ENCODE measurements around the gene ULK3. TPM values are rescaled to one million over a fixed set of nuclear protein-coding genes. Genes with fewer than 3 reads are reported as not detected.
A peak's percentile ranks its signal among the peaks of the same experiment; 100 is the strongest.

The ULK3 gene
- total and polyA plus RNA-seq, 2 of the 4 experiments (the other 2 are of a cell fraction) = 11.8 to 22.7 TPM

- intact Hi-C loops (cut with micrococcal nuclease) = loop anchor here (1.0 kb wide), 1 partner anchor 65 kb away; no protein-coding TSS in a partner anchor
- Histone ChIP-seq H3K79me1 (ENCODE audit: low read depth in 1 of 2, low read length in 2 of 2) (no peaks in the 10 kb centered on the region), H2AFZ (replicated peaks; ENCODE audit: low read length, poor library complexity) (no peak overlapping the region), H3K56ac (ENCODE audit: extremely low read depth, insufficient read depth, low read length) (no peak overlapping the region), H3K36me3 (ENCODE audit: control insufficient read depth, insufficient read depth, low read length) (peaks cover 3% of the 10 kb centered on the region; the same call in 1 of the 2 replicates), H4K8ac (ENCODE audit: low read depth in 2 of 2, low read length in 2 of 2) (no peak overlapping the region), H4K91ac (ENCODE audit: insufficient read depth, low read depth, low read length) (no peak overlapping the region), H3K4ac (ENCODE audit: low read depth, low read length) (no peak overlapping the region), H3K4me3 (ENCODE audit: insufficient read depth, low read depth, low read length) (no peak overlapping the region), H3K14ac (replicated peaks; ENCODE audit: low read depth, low read length) (no peak overlapping the region), H2AK5ac (ENCODE audit: low read depth, low read length) (no peak overlapping the region), H3K27ac (ENCODE audit: insufficient read depth, low read length) (no peak overlapping the region), H3K4me1 (ENCODE audit: control insufficient read depth, insufficient read depth, low read length) (no peaks in the 10 kb centered on the region), H2BK5ac (ENCODE audit: low read depth, low read length, poor library complexity, severe bottlenecking) (no peak overlapping the region), H3K4me2 (ENCODE audit: low read depth, low read length) (no peak overlapping the region), H4K5ac (ENCODE audit: low read depth, low read length) (no peak overlapping the region), H3K27me3 (ENCODE audit: control insufficient read depth, insufficient read depth, low read length) (no peaks in the 10 kb centered on the region; the same call in 1 of the 2 replicates), H3K18ac (ENCODE audit: low read depth, low read length) (no peak overlapping the region), H2BK20ac (ENCODE audit: low read depth, low read length) (no peak overlapping the region), H4K20me1 (ENCODE audit: insufficient read depth, low read length) (no peaks in the 10 kb centered on the region), H3K9me3 (ENCODE audit: control insufficient read depth, insufficient read depth, low read length) (no peaks in the 10 kb centered on the region), H2BK120ac (ENCODE audit: low read depth, low read length) (no peak overlapping the region), H3K9me1 (ENCODE audit: insufficient read depth, low read length) (no peaks in the 10 kb centered on the region), H2AK9ac (replicated peaks; ENCODE audit: low read depth, low read length, poor library complexity) (no peak overlapping the region), H2BK15ac (ENCODE audit: low read depth, low read length) (no peak overlapping the region), H3K23ac (ENCODE audit: low read depth, low read length) (no peak overlapping the region), H3K9ac (ENCODE audit: low read depth, low read length) (no peak overlapping the region)
- WGBS, 2 experiments (ENCODE audit: extremely low coverage in 2 of 2, insufficient read length in 1 of 2) = no CpG with 5 or more reads among the region's 5 CpGs
- DNase-seq = peak; percentile 36
- in situ Hi-C loops (cut with MboI; ENCODE audit: low sequenced_read_pairs) = no loop called here
- dilution Hi-C loops (cut with HindIII; ENCODE audit: low sequenced_read_pairs, unreplicated experiment) = no loop called here
- peak; percentile 90 for ATAC-seq (ENCODE audit: low read depth)
- BruUV-seq (replicated peaks) = no TSS peak
- ChIA-PET CTCF (interaction anchor here (0.9 kb wide), 1 partner anchor 65 kb away, joined by 5 read pairs; no protein-coding TSS in a partner anchor), POLR2A (ENCODE audit: unreplicated experiment) (no interaction called here)
- TF ChIP-seq CHD1 (IDR thresholded peaks at IDR 0.05; ENCODE audit: low read depth, low read length) (no peak), RFX5 (IDR thresholded peaks at IDR 0.05; ENCODE audit: low read depth, low read length) (no peak), NFE2L2 (IDR thresholded peaks at IDR 0.05; ENCODE audit: low read depth, low read length) (no peak), MAZ (IDR thresholded peaks at IDR 0.05; ENCODE audit: borderline replicate concordance, low read depth, low read length) (no peak), MXI1 (IDR thresholded peaks at IDR 0.05; ENCODE audit: borderline replicate concordance, low read depth, low read length) (no peak), BHLHE40 (IDR thresholded peaks at IDR 0.05; ENCODE audit: low read depth, low read length) (no peak), SMC3 (IDR thresholded peaks at IDR 0.05; ENCODE audit: low read depth, low read length) (peak; percentile 71), RAD21 (IDR thresholded peaks at IDR 0.05; ENCODE audit: low read length) (peak; percentile 65), CTCF (conservative IDR thresholded peaks at IDR 0.05; ENCODE audit: low read depth, low read length) (peak; percentile 73), USF2 (IDR thresholded peaks at IDR 0.05; ENCODE audit: low read depth, low read length) (no peak)
Observed at GRCh38 chr15:74835312-74835823, 7.6 kb downstream of the ULK3 start.

Measured in IMR-90 (cell line).